Ecto neural progenitor cell (in vitro differentiated cells): ENCODE results near the gene GRK1.
"Not testable (repeated sequence)": the region's sequence is repeated elsewhere in the genome, so short reads cannot be mapped to it uniquely, and the experiment has no call there.

Source experiments
- DNase-seq: peaks from one replicate; pipeline ENCODE4 v3.0.0-alpha.2; 2018; ENCODE audit warnings: low spot score

Gene GRK1

GRCh38 chr13:113743366-113744195, 76.6 kb downstream of the GRK1 start:
- DNase-seq, result no peak

- DNase-seq, result no peak
These were observed 77.4 kb downstream of the GRK1 start for GRCh38 chr13:113744197-113745000.

- DNase-seq, result no peak
These were observed 78.0 kb downstream of the GRK1 start for GRCh38 chr13:113745059-113745458.

- not testable (repeated sequence) for DNase-seq
These were observed 78.6 kb downstream of the GRK1 start for GRCh38 chr13:113745500-113746142.

GRCh38 chr13:113746143-113746525, 79.1 kb downstream of the GRK1 start:
- no peak for DNase-seq

- no peak for DNase-seq
These were observed 79.7 kb downstream of the GRK1 start for GRCh38 chr13:113746671-113747070.

- no peak for DNase-seq
These were observed 80.3 kb downstream of the GRK1 start for GRCh38 chr13:113747291-113747833.

- no peak for DNase-seq
These were observed 81.3 kb downstream of the GRK1 start for GRCh38 chr13:113748101-113748861.

GRCh38 chr13:113748862-113749451, 81.9 kb downstream of the GRK1 start:
- DNase-seq, result no peak

- no peak for DNase-seq
These were observed 82.5 kb downstream of the GRK1 start for GRCh38 chr13:113749507-113749906.

GRCh38 chr13:113749967-113750366, 82.9 kb downstream of the GRK1 start:
- DNase-seq, result no peak

GRCh38 chr13:113750554-113751399, 83.8 kb downstream of the GRK1 start:
- no peak for DNase-seq

- no peak for DNase-seq
These were observed 84.5 kb downstream of the GRK1 start for GRCh38 chr13:113751491-113751890.

GRCh38 chr13:113752211-113752986, 85.4 kb downstream of the GRK1 start:
- DNase-seq, result not testable (repeated sequence)

GRCh38 chr13:113753171-113753570, 86.2 kb downstream of the GRK1 start:
- no peak for DNase-seq

- no peak for DNase-seq
These were observed 87.2 kb downstream of the GRK1 start for GRCh38 chr13:113754242-113754641.

- no peak for DNase-seq
These were observed 87.7 kb downstream of the GRK1 start for GRCh38 chr13:113754691-113755090.

GRCh38 chr13:113756441-113757097, 89.5 kb downstream of the GRK1 start:
- DNase-seq, result no peak
